Mucosa of descending colon (tissue), 3 donors: Measurements from ENCODE around the gene HDDC3. TPM values are rescaled to one million over a fixed set of nuclear protein-coding genes. Genes with fewer than 3 reads are reported as not detected.
"Not testable (repeated sequence)": the region's sequence is repeated elsewhere in the genome, so short reads cannot be mapped to it uniquely, and the experiment has no call there.

Experiments
- ATAC-seq: fragments of 200-7000 bp; cut with Tn5 transposase; one replicate; pipeline ENCODE4 v1.9.1; 2020; ENCODE audit warnings: mild to moderate bottlenecking, moderate library complexity
- DNase-seq, 3 donors: peaks; one replicate each; pipeline ENCODE4 v3.0.0-alpha.2; 2020
- H3K36me3 ChIP-seq: fragments of 200-600 bp; one replicate; pipeline ENCODE4 v1.8.0; 2021; ENCODE audit warnings: low read depth, mild to moderate bottlenecking
- H3K4me1 ChIP-seq: fragments of 200-600 bp; one replicate; pipeline ENCODE4 v1.8.0; 2021; ENCODE audit warnings: low read depth, mild to moderate bottlenecking
- H3K4me3 ChIP-seq: fragments of 200-600 bp; one replicate; pipeline ENCODE4 v1.8.0; 2021; ENCODE audit warnings: mild to moderate bottlenecking
- H3K9me3 ChIP-seq: fragments of 200-600 bp; one replicate; pipeline ENCODE4 v1.8.0; 2021; ENCODE audit warnings: mild to moderate bottlenecking
- CTCF ChIP-seq: fragments of 200-600 bp; IDR thresholded peaks from one replicate; pipeline ENCODE4 v1.8.0; 2022; ENCODE audit warnings: antibody characterized with exemption, mild to moderate bottlenecking
- intact Hi-C, 2 donors: fragments of 100-400 bp; cut with DNase I in 1 of 2; cut with micrococcal nuclease in 1 of 2; formaldehyde crosslinking; loops; one replicate each; pipeline versions ENCODE4 v1.11.0 to v1.11.1; 2022; cut with DNase I, micrococcal nuclease
- total RNA-seq, 3 donors: library from RNA; stranded (reverse); fragmentation: NEBNext Ultra II Directional in 2 of 3; extraction: Animal tissue kit (Norgen Biotek cat#: 25700) in 2 of 3; gene quantifications; one replicate each; pipeline versions ENCODE4 v1.2.1 to v1.2.4, GENCODE V29; 2021 to 2023
- donor health status: DM: no; HTN: no; CAD: no; lungs with moderate emphysema.
- donor health status: DM: no; HTN: no; CAD: no.
- donor health status: DM: no; HTN: yes; CAD: no.

Gene HDDC3
- total RNA-seq, 3 donors from 2014 or later: 10.7 to 23.4 (median 15.4) TPM

GRCh38 chr15:90903733-90904536 is 28.4 kb downstream of the HDDC3 start:
- ATAC-seq: peak; percentile 37

GRCh38 chr15:90902840-90903732 is 29.3 kb downstream of the HDDC3 start, which contains the start of gene MAN2A2:
MAN2A2 (plus strand) TSS chr15:90903302; CDS start chr15:90904208, 906 bp downstream.
- ATAC-seq (peak; percentile 80), DNase-seq (peak; percentile 83 to 86 (median 84))
- Histone ChIP-seq H3K36me3 (no peaks in the 10 kb centered on the region), H3K4me3 (peak within 1 kb of the TSS; percentile 70), H3K4me1 (peaks cover 19% of the 10 kb centered on the region), H3K9me3 (no peaks in the 10 kb centered on the region)
- intact Hi-C loops: no loop called here
- no peak for TF ChIP-seq CTCF

More at GRCh38 chr15:90903733-90904536, 28.4 kb downstream of the HDDC3 start:
- intact Hi-C loops: no loop called here
- H3K4me1 ChIP-seq: peaks cover 19% of the 10 kb centered on the region
- peak; percentile 42 to 54 (median 48) for DNase-seq
- no peak for TF ChIP-seq CTCF
- no peak overlapping the region for H3K4me3 ChIP-seq
- H3K36me3 ChIP-seq: no peaks in the 10 kb centered on the region
- H3K9me3 ChIP-seq: no peaks in the 10 kb centered on the region

GRCh38 chr15:90902040-90902839 is 30.1 kb downstream of the HDDC3 start:
- peak; percentile 85 for TF ChIP-seq CTCF
- H3K4me3 ChIP-seq: peak overlapping the region; percentile 70
- H3K36me3 ChIP-seq: no peaks in the 10 kb centered on the region
- ATAC-seq (peak; percentile 90), DNase-seq (peak; percentile 86 to 88 (median 87))
- intact Hi-C loops: no loop called here
- H3K4me1 ChIP-seq: peaks cover 19% of the 10 kb centered on the region
- no peaks in the 10 kb centered on the region for H3K9me3 ChIP-seq

GRCh38 chr15:90901175-90902039 is 30.9 kb downstream of the HDDC3 start:
- H3K4me1 ChIP-seq: peaks cover 19% of the 10 kb centered on the region
- no peaks in the 10 kb centered on the region for H3K36me3 ChIP-seq
- DNase-seq: peak in 1 of 3 donors; percentile 34
- no peak for ATAC-seq
- H3K4me3 ChIP-seq: no peak overlapping the region
- intact Hi-C loops: no loop called here
- no peaks in the 10 kb centered on the region for H3K9me3 ChIP-seq
- TF ChIP-seq CTCF: no peak

GRCh38 chr15:90897131-90897655 is 35.2 kb downstream of the HDDC3 start:
- not testable (repeated sequence) for H3K4me1 ChIP-seq

More at GRCh38 chr15:90897131-90897655, 35.2 kb downstream of the HDDC3 start:
- H3K4me3 ChIP-seq, H3K9me3 ChIP-seq, intact Hi-C loops, H3K36me3 ChIP-seq, ATAC-seq: not testable (repeated sequence)
- DNase-seq: peak in 1 of 3 donors; percentile 25
